NCI-H2171 (cell line): ENCODE measurements around the gene KCP.

Experiments
- DNase-seq: peaks from one replicate; lab custom pipeline; 2025; lab: John Stamatoyannopoulos, UW

KCP gene

DNA sequence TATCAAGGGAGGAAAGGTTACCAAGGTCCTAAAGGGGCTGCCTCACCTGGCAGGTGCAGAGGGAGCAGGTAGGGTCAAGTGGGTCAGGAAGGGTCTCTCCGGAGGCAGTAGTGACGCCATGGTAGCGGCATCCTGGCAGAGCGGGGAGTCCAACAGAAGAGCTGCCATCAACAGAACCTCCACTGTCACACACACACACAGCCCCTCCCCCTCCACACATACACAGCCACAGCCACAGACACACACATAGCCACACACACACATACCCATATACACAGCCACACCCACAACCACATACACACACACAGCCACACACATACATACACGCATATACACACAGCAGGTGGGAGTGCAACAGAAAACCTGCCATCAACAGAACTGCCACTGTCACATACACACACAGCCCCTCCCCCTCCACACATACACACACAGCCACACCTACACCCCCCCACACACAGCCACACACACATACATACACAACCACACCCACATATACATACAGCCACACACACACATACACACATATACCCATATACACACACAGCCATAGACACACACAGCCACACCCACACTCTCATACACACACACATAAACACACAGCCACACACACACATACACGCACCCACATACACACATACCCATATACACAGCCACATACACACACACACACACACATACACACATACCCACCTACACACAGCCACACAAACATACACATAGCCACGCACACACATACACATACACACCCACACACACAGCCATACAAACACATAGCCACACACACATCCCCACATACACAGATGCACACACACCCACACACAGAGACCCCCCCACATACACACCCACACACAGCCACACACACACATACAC is 23.1 kb downstream of the KCP start:
- no peak for DNase-seq

- DNase-seq: no peak
Observed at GRCh38 chr7:128886391-128887168, 23.9 kb downstream of the KCP start.

- no peak for DNase-seq
Observed at GRCh38 chr7:128885370-128886187, 24.9 kb downstream of the KCP start.

DNA sequence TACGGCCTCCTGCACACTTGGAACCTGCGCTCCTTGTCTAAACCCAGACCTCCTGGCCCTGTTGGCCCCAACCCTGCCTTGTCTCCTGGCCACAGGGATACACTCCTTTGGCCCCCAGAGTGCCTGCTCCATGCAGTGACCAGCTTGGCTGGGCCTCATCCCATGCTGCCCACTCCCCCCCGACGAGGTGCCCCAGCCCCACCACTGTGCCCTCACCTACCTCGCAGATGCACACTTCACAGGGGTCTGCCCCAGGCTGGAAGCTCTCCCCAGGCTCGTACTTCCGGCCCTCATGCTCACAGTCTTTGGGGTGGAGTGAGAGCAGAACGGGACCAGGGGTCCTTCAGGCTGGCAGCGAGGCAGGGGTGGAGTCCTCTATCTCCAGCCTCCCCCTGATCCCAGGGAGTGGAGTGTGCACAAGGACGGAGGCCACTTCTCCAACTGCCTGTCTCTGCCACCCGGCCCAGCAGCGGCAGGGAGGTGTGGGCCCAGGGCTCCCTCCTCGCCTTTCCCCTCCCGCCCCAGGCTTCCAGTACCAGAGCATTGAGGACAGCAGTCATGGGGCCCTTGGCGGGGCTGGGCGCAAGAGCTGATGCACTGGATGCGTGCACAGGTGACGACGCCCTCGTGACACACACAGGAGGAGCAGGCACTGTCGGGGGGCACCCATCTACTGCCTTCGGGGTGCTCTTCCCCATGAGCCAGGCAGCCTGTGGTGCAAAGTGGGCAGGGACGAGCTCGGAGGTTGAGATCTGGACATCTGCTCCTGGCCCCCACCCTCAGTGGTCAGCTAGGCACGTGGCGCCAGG is 25.7 kb downstream of the KCP start:
- DNase-seq: no peak

DNA sequence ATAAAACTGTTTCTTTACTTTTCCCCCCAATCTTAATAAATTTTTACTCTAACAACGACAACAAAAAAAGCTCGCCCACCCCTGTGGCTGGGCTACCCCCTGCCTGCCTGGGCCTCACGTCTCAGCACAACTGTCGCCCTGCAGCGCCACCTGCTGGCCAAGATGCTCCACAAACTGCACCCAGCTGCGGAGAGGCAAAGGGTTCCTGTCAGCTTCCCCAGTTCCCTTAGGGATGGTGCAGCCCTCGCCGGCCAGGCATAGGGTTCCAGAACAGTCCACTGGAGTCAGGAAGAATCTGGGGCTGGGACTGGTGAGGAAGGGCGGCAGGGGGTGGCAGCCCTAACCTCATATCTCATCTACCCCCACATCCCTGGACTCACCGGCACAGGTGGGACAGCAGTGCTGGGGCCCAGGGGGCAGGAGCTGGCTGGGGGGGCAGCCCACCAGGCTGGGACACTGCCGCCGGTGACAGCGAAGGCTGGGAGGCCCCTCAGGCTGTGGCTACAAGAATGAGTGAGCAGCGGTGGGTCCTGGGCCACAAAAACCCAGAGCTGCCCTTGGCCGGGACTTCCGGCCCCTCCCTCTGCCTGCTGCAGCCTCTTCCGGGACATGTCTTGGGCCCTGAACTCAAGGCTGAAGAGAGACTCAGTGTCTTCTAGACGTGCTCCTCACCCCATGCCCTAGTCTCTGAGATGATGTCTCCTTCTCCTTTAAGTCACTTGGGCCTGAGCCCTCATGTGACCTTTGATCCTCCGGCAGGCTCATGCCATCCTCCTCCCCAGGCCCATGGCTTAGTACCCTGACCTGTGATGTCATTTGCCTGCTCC is 26.7 kb downstream of the KCP start:
- DNase-seq: peak; percentile 46

DNA sequence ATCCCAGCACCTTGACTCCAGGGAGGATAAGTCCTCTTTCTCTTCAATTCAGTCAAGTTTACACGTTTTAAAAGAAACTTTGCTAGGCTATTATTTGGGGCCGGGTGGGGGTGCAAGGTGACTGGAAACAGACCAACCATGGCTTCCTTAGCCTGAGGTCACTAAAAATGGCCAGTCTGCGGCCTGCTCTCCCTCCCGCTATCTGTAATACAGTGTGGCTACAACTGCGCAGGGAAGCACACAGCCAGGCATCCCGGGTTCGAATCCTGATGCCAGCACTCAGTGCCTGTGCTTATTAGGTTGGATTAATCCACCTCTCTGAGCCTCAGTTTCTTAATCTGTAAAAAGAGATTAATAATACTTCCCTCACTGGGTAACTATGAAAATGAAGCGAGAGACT is 28.4 kb downstream of the KCP start:
- DNase-seq: no peak

DNA sequence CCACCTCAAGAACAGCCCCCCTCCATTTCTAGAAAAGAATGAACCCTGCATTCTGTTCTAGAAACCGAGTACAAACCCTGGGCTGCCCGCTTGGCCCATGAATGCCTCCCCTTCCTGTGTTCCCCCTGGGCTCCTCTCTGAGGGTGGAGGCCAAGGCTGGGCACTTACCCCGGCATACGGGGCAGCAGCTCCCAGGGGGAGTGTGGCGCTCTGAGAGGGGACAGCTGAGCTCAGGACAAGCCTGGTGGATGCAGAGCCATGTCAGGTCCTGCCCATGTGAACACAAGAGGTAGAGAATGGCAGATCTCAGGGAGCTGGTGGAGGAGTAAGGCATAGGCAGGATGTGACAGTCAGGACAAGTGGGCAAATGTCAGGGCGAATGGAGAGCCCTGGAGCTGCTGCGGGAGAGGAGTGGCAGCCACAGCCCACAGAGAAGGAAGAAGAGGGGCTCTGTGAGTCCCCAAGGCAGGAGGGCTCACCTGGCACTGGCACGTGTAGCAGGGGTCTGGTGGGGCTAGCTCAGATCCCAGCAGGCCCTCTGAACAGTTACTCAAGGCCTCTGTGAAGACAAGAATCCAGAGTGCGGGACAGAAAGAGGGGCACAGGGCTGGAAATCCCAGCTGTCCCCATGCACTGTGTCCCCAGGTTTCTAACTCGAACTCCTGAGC is 28.9 kb downstream of the KCP start:
- DNase-seq: no peak

- no peak for DNase-seq
Observed at GRCh38 chr7:128880791-128881457, 29.6 kb downstream of the KCP start.

DNA sequence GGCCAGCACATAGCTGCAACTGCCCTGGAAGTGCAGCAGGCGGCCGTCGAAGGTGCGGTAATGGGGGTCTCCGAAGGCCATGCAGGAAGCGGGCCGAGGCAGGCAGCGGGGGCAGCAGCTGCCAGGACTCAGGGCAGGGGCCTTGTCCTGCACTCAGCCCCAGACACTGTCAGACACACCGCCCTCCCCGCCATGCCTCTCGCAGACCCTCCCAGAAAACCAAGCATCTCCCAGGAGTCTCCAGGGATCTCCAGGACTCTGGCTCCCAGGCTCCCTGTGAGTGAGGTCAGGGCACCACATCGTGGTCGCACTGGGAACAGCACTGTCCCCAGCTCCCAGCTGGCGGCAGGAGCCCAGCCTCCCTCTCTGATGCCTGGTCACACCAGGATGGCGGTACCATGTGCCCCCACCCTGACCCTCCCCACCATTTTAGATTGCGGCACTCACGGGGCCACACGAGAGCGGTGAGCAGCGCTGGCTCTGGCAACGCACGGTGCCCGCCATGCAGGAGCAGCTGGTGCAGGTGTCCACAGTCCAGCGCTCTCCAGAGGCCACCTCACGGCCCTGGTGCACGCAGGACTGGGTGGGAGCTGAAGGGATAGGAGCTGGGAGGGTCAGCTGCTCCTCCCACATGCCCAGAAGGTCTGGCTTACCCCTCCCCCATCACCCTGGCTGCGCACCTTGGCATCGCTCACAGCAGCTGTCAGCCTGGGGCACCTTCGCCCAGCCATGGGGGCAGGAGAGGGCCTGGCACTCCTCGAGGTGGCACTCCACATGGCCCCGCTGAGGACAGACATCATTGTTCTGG is 30.4 kb downstream of the KCP start:
- peak; percentile 73 for DNase-seq

DNA sequence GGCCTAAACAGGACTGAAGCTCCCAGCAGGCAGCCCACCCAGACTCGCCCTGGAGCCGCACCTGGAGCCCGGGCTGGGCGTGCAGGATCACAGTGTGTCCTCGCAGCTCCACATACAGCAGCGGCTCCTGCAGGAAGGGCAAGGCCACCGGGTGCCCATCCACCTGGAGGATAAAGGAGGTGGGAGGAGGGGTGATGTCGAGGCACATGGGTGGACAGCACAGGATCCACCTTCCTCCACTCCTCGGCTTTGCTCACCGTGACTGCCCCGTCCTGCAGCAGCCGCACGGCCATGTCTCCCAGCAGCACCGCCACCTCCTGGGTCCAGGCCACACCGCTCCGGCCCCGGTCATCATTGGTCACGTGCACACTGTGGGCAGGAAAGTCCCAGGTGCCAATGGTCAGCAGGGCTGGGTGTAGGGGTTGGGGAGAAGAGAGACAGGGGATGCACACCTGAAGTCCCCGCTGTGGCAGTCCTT is 31.0 kb downstream of the KCP start:
- no peak for DNase-seq

DNA sequence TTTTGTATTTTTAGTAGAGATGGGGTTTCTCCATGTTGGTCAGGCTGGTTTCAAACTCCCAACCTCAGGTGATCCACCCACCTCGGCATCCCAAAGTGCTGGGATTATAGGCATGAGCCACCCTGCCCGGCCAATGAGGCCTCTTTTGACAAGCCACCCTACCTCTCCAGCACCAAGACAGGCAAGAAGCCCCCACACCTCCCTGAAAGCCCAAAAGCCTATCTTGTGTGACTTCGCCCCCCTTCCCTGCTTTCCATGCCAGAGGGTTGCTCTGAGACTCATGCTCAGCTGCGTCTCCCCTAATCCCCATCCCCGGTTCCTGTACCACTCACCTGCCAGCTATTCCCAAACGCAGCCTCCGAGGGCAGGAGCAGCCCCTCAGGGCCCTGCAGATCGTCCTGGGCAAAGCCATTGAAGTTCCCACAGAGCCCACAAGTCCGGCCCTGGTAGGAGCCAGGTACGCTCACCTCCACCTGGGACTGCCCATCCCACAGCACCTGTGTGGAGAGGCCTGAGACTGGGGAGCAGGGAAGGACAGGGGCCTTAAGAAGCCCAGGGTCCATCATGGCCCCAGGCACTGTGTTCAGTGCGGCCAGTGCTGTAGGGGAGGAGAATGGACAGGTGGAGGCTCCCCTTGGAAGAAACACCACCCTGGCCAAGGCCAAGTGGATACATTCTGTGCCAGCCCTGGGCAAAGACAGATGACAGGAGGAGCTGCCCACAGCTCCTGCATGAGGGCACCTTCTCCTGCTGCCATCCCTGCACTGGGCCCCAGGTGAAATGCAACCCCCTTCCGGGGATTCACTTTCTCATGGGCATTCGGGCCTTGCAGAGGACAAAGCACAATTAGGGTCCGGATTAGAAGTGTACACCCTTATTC is 32.0 kb downstream of the KCP start:
- no peak for DNase-seq

DNA sequence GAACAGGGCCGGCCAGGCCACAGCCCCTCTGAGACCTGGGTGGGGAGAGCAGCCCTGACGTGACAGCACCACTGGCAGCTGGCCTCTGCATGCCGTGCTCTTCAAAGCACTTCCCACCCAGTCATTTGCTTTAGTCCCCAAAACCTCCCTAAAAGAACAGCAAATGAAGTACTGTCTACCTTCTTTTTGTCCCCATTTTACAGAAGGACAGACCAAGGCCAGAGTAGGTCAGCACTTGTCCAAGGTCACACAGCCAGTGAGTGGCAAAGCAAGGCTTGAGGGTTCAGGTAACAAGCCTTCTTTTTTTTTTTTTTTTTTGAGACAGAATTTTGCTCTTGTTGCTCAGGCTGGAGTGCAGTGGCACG is 32.8 kb downstream of the KCP start:
- DNase-seq: no peak

GRCh38 chr7:128876978-128877755 is 33.3 kb downstream of the KCP start:
- no peak for DNase-seq

GRCh38 chr7:128876586-128876977 is 33.9 kb downstream of the KCP start:
- no peak for DNase-seq

DNA sequence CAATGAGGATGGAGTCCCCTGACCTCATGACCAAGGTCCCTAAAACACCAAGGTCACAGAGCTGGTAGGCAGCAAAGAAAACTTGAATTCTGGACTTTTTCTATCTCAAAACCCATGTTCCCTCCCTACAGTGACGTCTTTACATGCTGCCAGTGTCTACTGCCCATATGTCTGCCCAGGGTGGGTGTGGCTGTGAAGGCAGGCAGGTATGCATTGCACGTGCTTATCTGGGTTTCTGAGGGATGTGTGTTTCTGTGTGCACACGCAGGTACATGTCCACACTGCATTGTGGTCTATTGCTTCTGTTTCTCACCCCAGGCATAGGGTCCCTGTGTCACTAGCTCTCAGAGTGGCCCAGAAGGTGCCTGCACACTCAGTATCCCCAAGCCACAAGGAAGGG is 34.4 kb downstream of the KCP start:
- no peak for DNase-seq

DNA sequence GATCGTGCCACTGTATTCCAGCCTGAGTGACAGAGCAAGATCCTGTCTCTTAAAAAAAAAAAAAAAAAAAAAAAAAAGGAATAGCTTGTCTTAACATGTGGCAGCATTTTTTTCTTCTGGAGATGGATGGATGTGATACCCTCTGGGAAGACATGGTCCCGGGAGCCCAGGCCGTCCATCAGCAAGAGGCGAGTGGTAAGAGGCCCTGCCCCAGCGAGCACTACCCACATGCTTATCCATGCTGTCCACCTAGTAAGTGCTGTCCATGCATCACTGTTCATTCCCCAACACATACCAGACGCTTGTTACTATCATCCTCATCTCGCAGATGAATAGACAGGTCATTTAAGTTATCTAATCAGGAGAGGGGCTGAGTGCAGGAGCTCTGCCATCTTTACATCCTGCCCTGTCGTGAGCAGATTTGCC is 35.0 kb downstream of the KCP start:
- DNase-seq: peak; percentile 16
